ENCODE results near the gene ATXN7L1.
"Not testable (repeated sequence)": the region's sequence is repeated elsewhere in the genome, so short reads cannot be mapped to it uniquely, and the experiment has no call there.

- not testable (repeated sequence) for TF ChIP-seq POLR2AphosphoS5 (IDR thresholded peaks at IDR 0.05; ENCODE audit: low read depth, low read length); TAF1 (IDR thresholded peaks at IDR 0.05; ENCODE audit: borderline replicate concordance, low read depth, low read length)
Measured at GRCh38 chr7:105599080-105599479, 277.3 kb downstream of the ATXN7L1 start.
